Tibial artery (tissue), 4 donors: Measurements from ENCODE around the gene BCKDK.

Experiments
- DNase-seq, 2 donors: peaks; one replicate each; pipeline ENCODE4 v3.0.0-alpha.2; 2019
- H3K27ac ChIP-seq, 2 donors: fragments of 200-600 bp; sonication (generic) in 1 of 2; 1 replicate in 1 of 2; 2 replicates in 1 of 2; pipeline ENCODE4 v1.5.1; 2018 to 2019; ENCODE audit warnings: mild to moderate bottlenecking in 1 of 2
- H3K27me3 ChIP-seq, 2 donors: fragments of 200-600 bp; sonication (generic) in 1 of 2; one replicate each; pipeline versions ENCODE4 v1.5.1 to v1.6.0; 2016 to 2019
- H3K36me3 ChIP-seq, 3 donors: fragments of 200-600 bp; sonication (generic) in 2 of 3; one replicate each; pipeline ENCODE4 v1.5.1; 2016 to 2019; ENCODE audit warnings: mild to moderate bottlenecking in 2 of 3
- H3K4me1 ChIP-seq, 4 donors: fragments of 200-600 bp; sonication (generic) in 2 of 4; 1 replicate in 3 of 4; 2 replicates in 1 of 4; pipeline ENCODE4 v1.5.1; 2016 to 2019
- H3K4me3 ChIP-seq, 2 donors: fragments of 200-600 bp; sonication (generic) in 1 of 2; 1 replicate in 1 of 2; 2 replicates in 1 of 2; pipeline ENCODE4 v1.5.1; 2018 to 2019; ENCODE audit warnings: mild to moderate bottlenecking in 2 of 2
- H3K9me3 ChIP-seq, 3 donors: fragments of 200-600 bp; sonication (generic) in 1 of 3; one replicate each; pipeline ENCODE4 v1.5.1; 2016 to 2019
- CTCF ChIP-seq, 2 experiments: fragments of 200-600 bp in 1 of 2; fragments of 450-650 bp in 1 of 2; IDR thresholded peaks; one replicate each; pipeline ENCODE4 v1.5.1; 2017 to 2019; ENCODE audit warnings: antibody characterized with exemption in 2 of 2, mild to moderate bottlenecking in 1 of 2, moderate library complexity in 1 of 2
- intact Hi-C: fragments of 100-400 bp; cut with DNase I; formaldehyde crosslinking; loops from one replicate; pipeline ENCODE4 v1.15.0; 2023; ENCODE audit warnings: low total_unique reads

BCKDK gene

GRCh38 chr16:31077592-31078396 is 30.4 kb upstream of the BCKDK start:
- Histone ChIP-seq H3K27ac (no peak overlapping the region), H3K4me3 (no peak overlapping the region), H3K27me3 (no peaks in the 10 kb centered on the region), H3K36me3 (peaks cover 43 to 68% (median 61%) of the 10 kb centered on the region in 3 donors), H3K9me3 (no peaks in the 10 kb centered on the region), H3K4me1 (peaks cover 0 to 28% (median 20%) of the 10 kb centered on the region in 4 donors)
- DNase-seq, result no peak
- TF ChIP-seq CTCF (IDR thresholded peaks at IDR 0.05), result no peak
- intact Hi-C loops, result loop anchor here (10.0 kb wide), 1 partner anchor 367 kb away; the partner anchor contains the start of gene ZNF843

GRCh38 chr16:31078597-31079341 is 29.4 kb upstream of the BCKDK start:
- Histone ChIP-seq H3K36me3 (peaks cover 43 to 78% (median 69%) of the 10 kb centered on the region in 3 donors), H3K27me3 (no peaks in the 10 kb centered on the region), H3K27ac (no peak overlapping the region), H3K9me3 (no peaks in the 10 kb centered on the region), H3K4me3 (no peak overlapping the region), H3K4me1 (peaks cover 0 to 26% (median 18%) of the 10 kb centered on the region in 4 donors)
- no peak for TF ChIP-seq CTCF (IDR thresholded peaks at IDR 0.05)
- DNase-seq, result no peak
- intact Hi-C loops, result loop anchor here (10.0 kb wide), 1 partner anchor 366 kb away; the partner anchor contains the start of gene ZNF843

GRCh38 chr16:31079342-31079944 is 28.7 kb upstream of the BCKDK start:
- Histone ChIP-seq H3K27ac (no peak overlapping the region), H3K4me3 (no peak overlapping the region), H3K36me3 (peaks cover 43 to 84% (median 76%) of the 10 kb centered on the region in 3 donors), H3K27me3 (no peaks in the 10 kb centered on the region), H3K9me3 (no peaks in the 10 kb centered on the region), H3K4me1 (peaks cover 0 to 26% (median 18%) of the 10 kb centered on the region in 4 donors)
- DNase-seq, result no peak
- TF ChIP-seq CTCF (IDR thresholded peaks at IDR 0.05), result no peak
- intact Hi-C loops, result loop anchor here (10.0 kb wide), 1 partner anchor 365 kb away; the partner anchor contains the start of gene ZNF843

- Histone ChIP-seq H3K4me1 (peaks cover 0 to 23% (median 13%) of the 10 kb centered on the region in 4 donors), H3K27ac (no peak overlapping the region), H3K4me3 (no peak overlapping the region), H3K9me3 (no peaks in the 10 kb centered on the region), H3K27me3 (no peaks in the 10 kb centered on the region), H3K36me3 (peaks cover 43 to 91% (median 83%) of the 10 kb centered on the region in 3 donors)
- intact Hi-C loops, result no loop called here
- no peak for TF ChIP-seq CTCF (IDR thresholded peaks at IDR 0.05)
- no peak for DNase-seq
These were observed 28.1 kb upstream of the BCKDK start for GRCh38 chr16:31080035-31080629.

- intact Hi-C loops, result no loop called here
- H3K4me3 ChIP-seq, result no peak overlapping the region
- H3K27me3 ChIP-seq, result no peaks in the 10 kb centered on the region
- no peaks in the 10 kb centered on the region for H3K9me3 ChIP-seq
- no peak for DNase-seq
- TF ChIP-seq CTCF (IDR thresholded peaks at IDR 0.05), result no peak
- peaks cover 43 to 98% (median 91%) of the 10 kb centered on the region in 3 donors for H3K36me3 ChIP-seq
- H3K27ac ChIP-seq, result no peak overlapping the region
- peaks cover 0 to 17% (median 8%) of the 10 kb centered on the region in 4 donors for H3K4me1 ChIP-seq
These were observed 27.3 kb upstream of the BCKDK start for GRCh38 chr16:31080756-31081419.
